ENCODE measurements around the gene CSMD2.

DNA sequence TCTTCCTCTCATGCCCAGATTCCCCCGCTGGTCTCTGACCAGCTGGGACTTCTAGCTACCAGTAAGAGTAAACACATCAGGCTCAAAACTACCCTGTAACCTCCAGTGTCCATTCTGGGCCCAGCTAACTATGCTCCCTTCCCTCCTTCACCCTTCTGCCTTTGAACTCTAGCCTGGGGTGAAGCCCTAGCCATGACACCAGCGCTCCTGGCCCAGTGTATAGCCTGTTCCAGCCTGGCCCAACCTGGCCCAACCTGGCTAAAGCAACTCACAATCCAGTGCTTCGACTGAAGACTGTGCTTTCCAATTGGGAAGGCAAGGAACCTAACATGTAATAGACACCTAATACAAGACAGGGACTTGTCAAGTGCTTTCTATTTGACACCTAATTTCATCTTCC lies 27.6 kb downstream of the CSMD2 start:
- TF ChIP-seq, protein P1, sequence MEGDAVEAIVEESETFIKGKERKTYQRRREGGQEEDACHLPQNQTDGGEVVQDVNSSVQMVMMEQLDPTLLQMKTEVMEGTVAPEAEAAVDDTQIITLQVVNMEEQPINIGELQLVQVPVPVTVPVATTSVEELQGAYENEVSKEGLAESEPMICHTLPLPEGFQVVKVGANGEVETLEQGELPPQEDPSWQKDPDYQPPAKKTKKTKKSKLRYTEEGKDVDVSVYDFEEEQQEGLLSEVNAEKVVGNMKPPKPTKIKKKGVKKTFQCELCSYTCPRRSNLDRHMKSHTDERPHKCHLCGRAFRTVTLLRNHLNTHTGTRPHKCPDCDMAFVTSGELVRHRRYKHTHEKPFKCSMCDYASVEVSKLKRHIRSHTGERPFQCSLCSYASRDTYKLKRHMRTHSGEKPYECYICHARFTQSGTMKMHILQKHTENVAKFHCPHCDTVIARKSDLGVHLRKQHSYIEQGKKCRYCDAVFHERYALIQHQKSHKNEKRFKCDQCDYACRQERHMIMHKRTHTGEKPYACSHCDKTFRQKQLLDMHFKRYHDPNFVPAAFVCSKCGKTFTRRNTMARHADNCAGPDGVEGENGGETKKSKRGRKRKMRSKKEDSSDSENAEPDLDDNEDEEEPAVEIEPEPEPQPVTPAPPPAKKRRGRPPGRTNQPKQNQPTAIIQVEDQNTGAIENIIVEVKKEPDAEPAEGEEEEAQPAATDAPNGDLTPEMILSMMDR (IDR thresholded peaks at IDR 0.05) = no peak
- TF ChIP-seq POLR2A (IDR thresholded peaks at IDR 0.05) (no peak), POLR2AphosphoS5 (IDR thresholded peaks at IDR 0.05) (no peak), EP300 (IDR thresholded peaks at IDR 0.05) (no peak)

Data from upper lobe of left lung (tissue), 4 donors.